ENCODE data around the gene TMIGD3. TPM values are rescaled to one million over a fixed set of nuclear protein-coding genes. Genes with fewer than 3 reads are reported as not detected.
A peak's percentile ranks its signal among the peaks of the same experiment; 100 is the strongest.

TMIGD3 gene
- total RNA-seq, 2 donors from 2014 or later, result 0.63 to 4.8 TPM

DNA sequence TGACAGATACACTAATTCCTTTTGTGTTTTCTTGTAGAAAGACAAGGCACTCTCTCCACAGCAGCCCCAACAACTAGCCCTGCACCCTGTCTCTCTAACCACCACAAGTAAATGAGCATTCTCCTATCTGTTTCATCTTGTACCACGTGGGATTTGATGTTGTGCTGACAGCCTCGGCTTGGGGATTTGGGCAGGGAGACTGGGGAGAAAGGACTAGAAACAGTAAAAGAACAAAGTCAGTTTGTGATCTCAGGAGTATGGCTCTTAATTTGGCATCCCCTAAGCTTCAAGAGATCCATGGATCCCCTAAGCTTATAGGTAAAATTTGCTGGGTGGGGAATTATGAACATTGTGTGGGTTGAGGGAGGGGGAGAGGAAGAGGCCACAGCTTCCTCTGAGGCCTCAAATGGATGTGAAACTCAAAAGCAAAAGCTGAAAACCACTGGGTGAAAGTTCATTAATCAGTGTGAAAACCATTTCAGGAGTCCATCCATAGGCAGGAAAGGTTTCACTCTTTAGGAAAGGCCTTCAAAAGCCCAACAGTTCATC lies 26.6 kb downstream of the TMIGD3 start:
- Histone ChIP-seq H3K36me3 (no peaks in the 10 kb centered on the region), H3K4me3 (no peak overlapping the region), H3K4me1 (peaks cover 0 to 36% of the 10 kb centered on the region in 2 donors), H3K27me3 (no peaks in the 10 kb centered on the region), H3K9me3 (no peaks in the 10 kb centered on the region), H3K27ac (peak overlapping the region in 1 of 2 donors; percentile 25)
- DNase-seq (ENCODE audit: low spot score), result no peak
- TF ChIP-seq, protein P1, sequence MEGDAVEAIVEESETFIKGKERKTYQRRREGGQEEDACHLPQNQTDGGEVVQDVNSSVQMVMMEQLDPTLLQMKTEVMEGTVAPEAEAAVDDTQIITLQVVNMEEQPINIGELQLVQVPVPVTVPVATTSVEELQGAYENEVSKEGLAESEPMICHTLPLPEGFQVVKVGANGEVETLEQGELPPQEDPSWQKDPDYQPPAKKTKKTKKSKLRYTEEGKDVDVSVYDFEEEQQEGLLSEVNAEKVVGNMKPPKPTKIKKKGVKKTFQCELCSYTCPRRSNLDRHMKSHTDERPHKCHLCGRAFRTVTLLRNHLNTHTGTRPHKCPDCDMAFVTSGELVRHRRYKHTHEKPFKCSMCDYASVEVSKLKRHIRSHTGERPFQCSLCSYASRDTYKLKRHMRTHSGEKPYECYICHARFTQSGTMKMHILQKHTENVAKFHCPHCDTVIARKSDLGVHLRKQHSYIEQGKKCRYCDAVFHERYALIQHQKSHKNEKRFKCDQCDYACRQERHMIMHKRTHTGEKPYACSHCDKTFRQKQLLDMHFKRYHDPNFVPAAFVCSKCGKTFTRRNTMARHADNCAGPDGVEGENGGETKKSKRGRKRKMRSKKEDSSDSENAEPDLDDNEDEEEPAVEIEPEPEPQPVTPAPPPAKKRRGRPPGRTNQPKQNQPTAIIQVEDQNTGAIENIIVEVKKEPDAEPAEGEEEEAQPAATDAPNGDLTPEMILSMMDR (IDR thresholded peaks at IDR 0.05), result no peak

DNA sequence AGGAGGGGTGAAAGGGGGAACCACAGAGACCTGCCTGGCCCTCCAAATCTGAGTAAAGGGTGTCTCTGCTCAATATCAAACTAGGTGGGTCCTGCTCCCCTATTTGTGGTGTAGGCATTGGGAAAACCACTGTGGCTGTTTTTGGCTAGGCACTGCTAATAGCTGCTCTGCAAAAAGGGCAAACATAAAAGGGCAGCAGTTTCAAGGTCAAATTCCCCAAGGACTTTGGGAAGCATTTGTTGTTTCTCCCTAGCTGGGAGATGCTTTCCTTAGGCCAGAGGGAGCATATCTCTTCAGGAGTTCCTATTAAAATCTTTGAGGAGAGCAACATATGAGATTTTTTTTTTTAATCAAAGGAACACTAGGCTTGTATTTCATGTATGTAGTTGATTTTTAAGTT lies 27.2 kb downstream of the TMIGD3 start:
- H3K4me3 ChIP-seq, result no peak overlapping the region

DNA sequence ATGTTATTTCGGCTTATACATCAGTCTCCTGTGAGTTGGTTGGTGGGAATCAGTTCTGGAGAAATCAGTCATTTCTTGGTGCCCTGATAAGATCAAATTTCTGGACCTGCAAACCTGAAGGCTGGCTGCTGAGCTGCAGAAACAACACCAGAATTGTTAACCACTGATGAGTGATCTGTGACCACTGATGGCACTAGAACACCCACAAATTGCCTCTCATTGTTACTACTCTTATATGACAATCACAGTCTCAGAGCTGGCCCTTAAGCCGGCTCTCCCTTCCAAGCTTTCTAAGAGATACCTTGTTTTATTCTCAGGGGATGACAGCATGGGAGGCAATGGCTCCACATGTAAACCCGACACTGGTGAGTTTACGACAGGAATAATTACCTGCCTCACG lies 27.7 kb downstream of the TMIGD3 start:
- H3K27me3 ChIP-seq, result no peaks in the 10 kb centered on the region
- DNase-seq (ENCODE audit: low spot score), result no peak
- H3K36me3 ChIP-seq, result peaks cover 8% of the 10 kb centered on the region
- no peak overlapping the region for H3K4me3 ChIP-seq
- H3K9me3 ChIP-seq, result no peaks in the 10 kb centered on the region
- H3K27ac ChIP-seq, result peak overlapping the region in 1 of 2 donors; percentile 25
- TF ChIP-seq, protein P1 (IDR thresholded peaks at IDR 0.05), result no peak
- H3K4me1 ChIP-seq, result peaks cover 0 to 34% of the 10 kb centered on the region in 2 donors

More for the DNA sequence above, 27.2 kb downstream of the TMIGD3 start:
- Histone ChIP-seq H3K27ac (peak overlapping the region in 1 of 2 donors; percentile 25), H3K27me3 (no peaks in the 10 kb centered on the region), H3K4me1 (peaks cover 0 to 34% of the 10 kb centered on the region in 2 donors), H3K9me3 (no peaks in the 10 kb centered on the region), H3K36me3 (peaks cover 4% of the 10 kb centered on the region)
- no peak for DNase-seq (ENCODE audit: low spot score)
- TF ChIP-seq, protein P1 (IDR thresholded peaks at IDR 0.05), result no peak

DNA sequence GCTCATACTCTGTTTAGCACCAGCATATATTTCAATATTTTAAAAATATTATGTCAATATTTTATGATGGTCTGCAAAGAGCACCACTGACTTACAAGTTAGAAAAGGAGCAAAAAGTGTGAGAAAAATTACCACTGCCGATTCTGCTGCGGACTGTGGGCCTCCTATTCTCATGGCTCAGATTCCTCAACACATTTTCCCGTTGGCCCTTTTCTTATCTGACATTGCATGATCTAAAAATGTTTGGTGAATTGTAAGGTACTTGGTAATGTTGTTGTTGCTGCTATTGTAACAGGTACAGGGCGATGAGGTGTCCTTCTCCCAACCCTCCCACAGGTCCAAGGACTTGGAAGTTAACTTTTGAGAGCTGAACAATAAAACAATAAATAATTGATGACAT lies 28.9 kb downstream of the TMIGD3 start:
- H3K4me3 ChIP-seq, result peak overlapping the region; percentile 12 to 30
- peak overlapping the region; percentile 55 to 68 for H3K27ac ChIP-seq
- DNase-seq (ENCODE audit: low spot score), result no peak
- peaks cover 0 to 34% of the 10 kb centered on the region in 2 donors for H3K4me1 ChIP-seq
- no peaks in the 10 kb centered on the region for H3K9me3 ChIP-seq
- H3K27me3 ChIP-seq, result no peaks in the 10 kb centered on the region
- TF ChIP-seq, protein P1 (IDR thresholded peaks at IDR 0.05), result no peak
- H3K36me3 ChIP-seq, result peaks cover 20% of the 10 kb centered on the region

DNA sequence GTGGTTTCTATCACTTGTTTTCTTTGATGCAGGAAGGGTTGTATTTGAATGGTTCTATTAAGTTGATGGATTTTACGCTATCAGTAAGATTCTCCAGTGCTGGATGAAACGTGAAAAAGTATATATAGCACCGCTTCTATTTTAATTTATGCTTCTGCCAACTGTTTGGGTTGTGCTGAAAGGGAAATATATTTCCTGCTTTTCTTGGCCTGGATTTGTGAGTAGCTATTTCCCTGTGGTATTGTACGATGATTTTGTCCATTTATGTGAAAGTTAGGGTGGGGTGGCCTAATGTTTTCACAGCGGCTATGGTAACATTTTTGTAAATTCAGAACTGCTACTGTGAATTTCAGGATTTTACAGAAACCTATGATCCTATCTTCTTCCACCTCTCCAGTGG lies 29.3 kb downstream of the TMIGD3 start:
- H3K36me3 ChIP-seq, result peaks cover 24% of the 10 kb centered on the region
- DNase-seq (ENCODE audit: low spot score), result no peak
- H3K4me3 ChIP-seq, result peak overlapping the region; percentile 12 to 30
- H3K27ac ChIP-seq, result peak overlapping the region; percentile 55 to 68
- H3K4me1 ChIP-seq, result peaks cover 0 to 34% of the 10 kb centered on the region in 2 donors
- no peaks in the 10 kb centered on the region for H3K27me3 ChIP-seq
- no peaks in the 10 kb centered on the region for H3K9me3 ChIP-seq
- TF ChIP-seq, protein P1 (IDR thresholded peaks at IDR 0.05), result no peak

DNA sequence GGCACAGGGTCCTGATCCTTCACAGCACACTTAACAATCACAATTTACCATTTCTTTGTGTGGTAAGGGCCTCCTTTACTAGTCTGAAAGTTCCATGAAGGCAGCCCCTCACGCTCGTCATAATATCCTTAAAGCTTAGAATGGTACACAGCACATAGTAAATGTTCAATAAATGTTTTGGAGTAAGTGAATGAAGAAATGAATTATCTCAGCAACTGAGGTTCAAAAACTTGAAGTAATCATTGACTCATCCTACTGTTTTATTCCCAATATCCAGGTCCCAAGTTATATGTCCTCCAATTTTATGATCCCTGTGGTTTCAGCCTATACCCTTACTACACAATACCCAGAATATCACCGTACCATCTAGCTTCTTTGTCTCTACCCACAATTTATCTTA lies 31.9 kb downstream of the TMIGD3 start:
- Histone ChIP-seq H3K4me1 (peaks cover 0 to 28% of the 10 kb centered on the region in 2 donors), H3K9me3 (no peaks in the 10 kb centered on the region), H3K27me3 (no peaks in the 10 kb centered on the region), H3K27ac (peak overlapping the region in 1 of 2 donors; percentile 31), H3K36me3 (peaks cover 49% of the 10 kb centered on the region), H3K4me3 (no peak overlapping the region)
- no peak for DNase-seq (ENCODE audit: low spot score)
- TF ChIP-seq, protein P1 (IDR thresholded peaks at IDR 0.05), result no peak

Measured in right atrium auricular region (tissue), 2 donors.